IMR-90 (cell line): ENCODE results near the gene ATF7IP2. TPM values are rescaled to one million over a fixed set of nuclear protein-coding genes. Genes with fewer than 3 reads are reported as not detected.

Experiments used
- ATAC-seq: fragments of 200-7000 bp; cut with Tn5 transposase; 2 replicates; pipeline ENCODE4 v1.9.1; 2020; ENCODE audit warnings: low read depth, mild to moderate bottlenecking, moderate library complexity
- BruUV-seq: library from RNA; stranded (reverse); fragments of 400-500 nt; replicated peaks from 2 replicates; lab custom pipeline; 2021; lab: Mats Ljungman, UMichigan
- CTCF ChIA-PET: fragments of 300-600 bp; formaldehyde crosslinking; extraction: SDS; loops from one replicate; lab custom pipeline; 2021; ENCODE audit warnings: antibody characterized with exemption; lab: Yijun Ruan, JAX
- POLR2A ChIA-PET: fragments of 300-600 bp; sonication (Branson Sonifier 250); formaldehyde crosslinking; loops from one replicate; lab custom pipeline; 2022; ENCODE audit warnings: antibody characterized with exemption; ENCODE audit not compliant: unreplicated experiment; lab: Charles Lee
- DNase-seq: peaks from one replicate; pipeline ENCODE4 v3.0.0; 2013
- H2AFZ ChIP-seq: replicated peaks from 2 replicates; pipeline ENCODE3; 2013; ENCODE audit warnings: low read length, mild to moderate bottlenecking; ENCODE audit not compliant: poor library complexity
- H2AK5ac ChIP-seq: 2 replicates; pipeline ENCODE4 v1.6.1; 2013; ENCODE audit warnings: low read depth, low read length, inconsistent platforms
- H2AK9ac ChIP-seq: replicated peaks from 2 replicates; pipeline ENCODE3; 2013; ENCODE audit warnings: mild to moderate bottlenecking, low read depth, low read length, moderate library complexity; ENCODE audit not compliant: poor library complexity
- H2BK120ac ChIP-seq: 2 replicates; pipeline ENCODE4 v1.6.1; 2013; ENCODE audit warnings: low read depth, low read length, inconsistent platforms
- H2BK15ac ChIP-seq: 3 replicates; pipeline ENCODE4 v1.6.1; 2013; ENCODE audit warnings: low read depth, low read length, inconsistent platforms
- H2BK20ac ChIP-seq: 2 replicates; pipeline ENCODE4 v1.6.1; 2013; ENCODE audit warnings: low read depth, mild to moderate bottlenecking, inconsistent platforms, low read length, moderate library complexity
- H2BK5ac ChIP-seq: 2 replicates; pipeline ENCODE4 v1.6.1; 2013; ENCODE audit warnings: mild to moderate bottlenecking, low read depth, low read length, inconsistent platforms; ENCODE audit not compliant: poor library complexity, severe bottlenecking
- H3K14ac ChIP-seq: replicated peaks from 2 replicates; pipeline ENCODE4 v1.6.1; 2013; ENCODE audit warnings: low read depth, low read length, inconsistent platforms
- H3K18ac ChIP-seq: 2 replicates; pipeline ENCODE4 v1.6.1; 2013; ENCODE audit warnings: low read depth, low read length, control low read depth
- H3K23ac ChIP-seq: 2 replicates; pipeline ENCODE4 v1.6.1; 2013; ENCODE audit warnings: low read depth, low read length, inconsistent platforms
- H3K27ac ChIP-seq: 2 replicates; pipeline ENCODE4 v1.5.1; 2013; ENCODE audit warnings: mild to moderate bottlenecking, control low read depth, low read length; ENCODE audit not compliant: insufficient read depth
- H3K27me3 ChIP-seq: 2 replicates; pipeline ENCODE4 v1.6.1; 2013; ENCODE audit warnings: low read length; ENCODE audit not compliant: control insufficient read depth, insufficient read depth
- H3K36me3 ChIP-seq: 2 replicates; pipeline ENCODE4 v1.6.1; 2013; ENCODE audit warnings: low read length, mixed read lengths; ENCODE audit not compliant: control insufficient read depth, insufficient read depth
- H3K4ac ChIP-seq: 2 replicates; pipeline ENCODE4 v1.6.1; 2013; ENCODE audit warnings: low read depth, low read length, inconsistent platforms
- H3K4me1 ChIP-seq: 2 replicates; pipeline ENCODE4 v1.6.1; 2013; ENCODE audit warnings: low read length, mixed read lengths; ENCODE audit not compliant: control insufficient read depth, insufficient read depth
- H3K4me2 ChIP-seq: 2 replicates; pipeline ENCODE4 v1.6.1; 2013; ENCODE audit warnings: low read depth, mild to moderate bottlenecking, control low read depth, low read length, moderate library complexity
- H3K4me3 ChIP-seq: 2 replicates; pipeline ENCODE4 v1.5.1; 2013; ENCODE audit warnings: low read depth, mild to moderate bottlenecking, control low read depth, low read length, moderate library complexity; ENCODE audit not compliant: insufficient read depth
- H3K56ac ChIP-seq: 2 replicates; pipeline ENCODE4 v1.6.1; 2013; ENCODE audit warnings: low read length, inconsistent platforms; ENCODE audit not compliant: insufficient read depth; ENCODE audit errors: extremely low read depth
- H3K79me1 ChIP-seq, 2 experiments: 2 replicates each; pipeline ENCODE4 v1.6.1; 2013; ENCODE audit warnings: low read length in 2 of 2, inconsistent platforms in 1 of 2, low read depth in 1 of 2
- H3K9ac ChIP-seq: 2 replicates; pipeline ENCODE4 v1.6.1; 2013; ENCODE audit warnings: low read depth, low read length, control low read depth
- H3K9me1 ChIP-seq: 2 replicates; pipeline ENCODE4 v1.6.1; 2013; ENCODE audit warnings: low read length, inconsistent platforms; ENCODE audit not compliant: insufficient read depth
- H3K9me3 ChIP-seq: 2 replicates; pipeline ENCODE4 v1.6.1; 2013; ENCODE audit warnings: low read length; ENCODE audit not compliant: control insufficient read depth, insufficient read depth
- H4K20me1 ChIP-seq: 2 replicates; pipeline ENCODE4 v1.6.1; 2013; ENCODE audit warnings: low read length, inconsistent platforms; ENCODE audit not compliant: insufficient read depth
- H4K5ac ChIP-seq: 2 replicates; pipeline ENCODE4 v1.6.1; 2013; ENCODE audit warnings: mild to moderate bottlenecking, low read depth, low read length, control low read depth
- H4K8ac ChIP-seq, 2 experiments: 2 replicates each; pipeline ENCODE4 v1.6.1; 2013; ENCODE audit warnings: low read depth in 2 of 2, low read length in 2 of 2, control low read depth in 1 of 2, inconsistent platforms in 1 of 2
- H4K91ac ChIP-seq: 2 replicates; pipeline ENCODE4 v1.6.1; 2013; ENCODE audit warnings: low read depth, low read length, inconsistent platforms; ENCODE audit not compliant: insufficient read depth
- BHLHE40 ChIP-seq: fragments of 150-350 bp; IDR thresholded peaks from 2 replicates; pipeline ENCODE4 v1.6.1; 2016; ENCODE audit warnings: mild to moderate bottlenecking, low read depth, low read length
- CEBPB ChIP-seq: IDR thresholded peaks from 2 replicates; pipeline ENCODE4 v1.6.1; 2012; ENCODE audit warnings: low read depth, low read length, improper control_type of control experiment
- CHD1 ChIP-seq: IDR thresholded peaks from 2 replicates; pipeline ENCODE4 v1.6.1; 2012; ENCODE audit warnings: low read depth, low read length, improper control_type of control experiment
- ELK1 ChIP-seq: fragments of 150-350 bp; IDR thresholded peaks from 2 replicates; pipeline ENCODE4 v1.6.1; 2016; ENCODE audit warnings: low read depth, mild to moderate bottlenecking, low read length, moderate library complexity, borderline replicate concordance
- FOS ChIP-seq: fragments of 150-350 bp; IDR thresholded peaks from 2 replicates; pipeline ENCODE4 v1.6.1; 2016; ENCODE audit warnings: low read depth, low read length
- MAFK ChIP-seq: IDR thresholded peaks from 2 replicates; pipeline ENCODE4 v1.6.1; 2012; ENCODE audit warnings: low read depth, low read length, improper control_type of control experiment
- MAZ ChIP-seq: IDR thresholded peaks from 2 replicates; pipeline ENCODE4 v1.6.1; 2012; ENCODE audit warnings: low read depth, mild to moderate bottlenecking, low read length, improper control_type of control experiment, moderate library complexity, borderline replicate concordance
- MXI1 ChIP-seq: IDR thresholded peaks from 2 replicates; pipeline ENCODE4 v1.6.1; 2012; ENCODE audit warnings: low read depth, mild to moderate bottlenecking, low read length, moderate library complexity, borderline replicate concordance
- NFE2L2 ChIP-seq: fragments of 150-350 bp; IDR thresholded peaks from 2 replicates; pipeline ENCODE4 v1.6.1; 2016; ENCODE audit warnings: low read depth, mild to moderate bottlenecking, low read length
- POLR2A ChIP-seq: IDR thresholded peaks from 2 replicates; pipeline ENCODE4 v1.6.1; 2012; ENCODE audit warnings: mild to moderate bottlenecking, low read depth, low read length
- RAD21 ChIP-seq: IDR thresholded peaks from 2 replicates; pipeline ENCODE4 v1.6.1; 2012; ENCODE audit warnings: low read length, improper control_type of control experiment
- RCOR1 ChIP-seq: IDR thresholded peaks from 2 replicates; pipeline ENCODE4 v1.6.1; 2012; ENCODE audit warnings: mild to moderate bottlenecking, low read length, improper control_type of control experiment; ENCODE audit not compliant: insufficient replicate concordance
- RFX5 ChIP-seq: IDR thresholded peaks from 2 replicates; pipeline ENCODE4 v1.8.0; 2012; ENCODE audit warnings: low read depth, mild to moderate bottlenecking, low read length, moderate library complexity
- SMC3 ChIP-seq: fragments of 150-350 bp; IDR thresholded peaks from 2 replicates; pipeline ENCODE4 v1.6.1; 2016; ENCODE audit warnings: low read depth, mild to moderate bottlenecking, antibody characterized with exemption, low read length, moderate library complexity
- WGBS, 2 experiments: methylation state at CpG; one replicate each; pipeline versions ENCODE4 v1.1.5 to v1.1.7; 2013; ENCODE audit warnings: missing lambda C conversion rate in 2 of 2; ENCODE audit not compliant: insufficient read length in 1 of 2; ENCODE audit errors: extremely low coverage in 2 of 2; 5-methylcytosine and 5-hydroxymethylcytosine counted together
- dilution Hi-C: fragments of 300-500 bp; cut with HindIII; formaldehyde crosslinking; loops from one replicate; pipeline ENCODE4 v1.14.3; 2018; ENCODE audit warnings: low sequenced_read_pairs; ENCODE audit not compliant: unreplicated experiment
- in situ Hi-C: fragments of 300-500 bp; cut with MboI; formaldehyde crosslinking; loops from 3 replicates; pipeline ENCODE4 v1.14.3; 2019; ENCODE audit warnings: low sequenced_read_pairs, inconsistent platforms, mixed read lengths
- intact Hi-C: fragments of 100-400 bp; cut with micrococcal nuclease; formaldehyde crosslinking; loops from 2 replicates; pipeline ENCODE4 v1.10.0; 2022
- polyA plus RNA-seq, 3 experiments: library from polyadenylated mRNA; depleted of rRNA; stranded (reverse); fragments of >200 nt; gene quantifications; 2 replicates each; pipeline ENCODE4 v1.2.3, GENCODE V29; 2012; ENCODE audit warnings: low replicate concordance in 1 of 3
- total RNA-seq: library from RNA; depleted of rRNA; stranded (reverse); fragments of >200 nt; gene quantifications from 2 replicates; pipeline ENCODE4 v1.2.3, GENCODE V29; 2012
- TF ChIP-seq, protein P1 (sequence below): conservative IDR thresholded peaks from 2 replicates; pipeline ENCODE4 v1.5.1; 2012; ENCODE audit warnings: mild to moderate bottlenecking, low read depth, low read length, improper control_type of control experiment
- TF ChIP-seq, protein P2 (sequence below): fragments of 150-350 bp; IDR thresholded peaks from 2 replicates; pipeline ENCODE4 v1.6.1; 2017; ENCODE audit warnings: mild to moderate bottlenecking, antibody characterized with exemption, low read length, low read depth

ATF7IP2 gene
- total and polyA plus RNA-seq, 2 of the 4 experiments (the other 2 are of a cell fraction): 2.7 to 3.6 TPM

DNA sequence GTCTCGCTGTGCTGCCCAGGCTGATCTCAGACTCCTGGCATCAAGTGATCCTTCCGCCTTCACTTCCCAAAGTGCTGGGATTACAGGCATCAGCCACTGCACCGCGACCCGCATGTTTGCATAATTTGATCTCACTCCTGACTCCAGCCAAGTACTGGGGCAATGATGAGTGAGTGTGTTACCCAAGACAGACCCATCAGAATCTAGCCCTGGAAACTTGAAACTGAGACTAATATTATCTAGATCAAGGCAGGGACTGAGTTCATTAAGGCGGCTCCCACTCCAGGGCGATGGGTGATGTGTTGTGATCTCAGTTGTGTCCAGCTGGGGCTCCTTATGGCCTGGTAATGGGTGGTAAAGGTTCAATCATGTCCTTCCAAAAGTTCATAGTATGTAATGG is 141.1 kb downstream of the ATF7IP2 start:
- no peak for ATAC-seq
- Histone ChIP-seq H2AK5ac (no peak overlapping the region), H4K5ac (no peak overlapping the region), H3K4me1 (no peaks in the 10 kb centered on the region), H3K14ac (no peak overlapping the region), H2BK120ac (no peak overlapping the region), H3K4ac (no peak overlapping the region), H3K36me3 (0 out of 2 replicates have a peak, but pooled peaks cover 1% of the 10 kb centered on the region), H2AFZ (no peak overlapping the region), H3K9ac (no peak overlapping the region), H3K27me3 (no peaks in the 10 kb centered on the region), H2BK15ac (no peak overlapping the region), H3K56ac (no peak overlapping the region), H2BK5ac (no peak overlapping the region), H3K4me2 (no peak overlapping the region), H4K20me1 (no peaks in the 10 kb centered on the region), H3K9me1 (no peaks in the 10 kb centered on the region), H4K8ac (no peak overlapping the region), H2BK20ac (no peak overlapping the region), H3K9me3 (no peaks in the 10 kb centered on the region), H3K23ac (no peak overlapping the region), H4K91ac (no peak overlapping the region), H2AK9ac (no peak overlapping the region), H3K18ac (no peak overlapping the region), H3K79me1 (no peaks in the 10 kb centered on the region), H3K4me3 (no peak overlapping the region), H3K27ac (no peak overlapping the region)
- no peak for DNase-seq
- ChIA-PET POLR2A (no interaction called here), CTCF (no interaction called here)
- in situ Hi-C loops (loop anchor here (10.0 kb wide), 1 partner anchor 388 kb away; no protein-coding TSS in a partner anchor), intact Hi-C loops (no loop called here), dilution Hi-C loops (no loop called here)
- no peak for TF ChIP-seq ELK1
- no peak for TF ChIP-seq CEBPB
- no peak for TF ChIP-seq SMC3
- no peak for TF ChIP-seq RAD21
- no peak for TF ChIP-seq RCOR1
- TF ChIP-seq, protein P1, sequence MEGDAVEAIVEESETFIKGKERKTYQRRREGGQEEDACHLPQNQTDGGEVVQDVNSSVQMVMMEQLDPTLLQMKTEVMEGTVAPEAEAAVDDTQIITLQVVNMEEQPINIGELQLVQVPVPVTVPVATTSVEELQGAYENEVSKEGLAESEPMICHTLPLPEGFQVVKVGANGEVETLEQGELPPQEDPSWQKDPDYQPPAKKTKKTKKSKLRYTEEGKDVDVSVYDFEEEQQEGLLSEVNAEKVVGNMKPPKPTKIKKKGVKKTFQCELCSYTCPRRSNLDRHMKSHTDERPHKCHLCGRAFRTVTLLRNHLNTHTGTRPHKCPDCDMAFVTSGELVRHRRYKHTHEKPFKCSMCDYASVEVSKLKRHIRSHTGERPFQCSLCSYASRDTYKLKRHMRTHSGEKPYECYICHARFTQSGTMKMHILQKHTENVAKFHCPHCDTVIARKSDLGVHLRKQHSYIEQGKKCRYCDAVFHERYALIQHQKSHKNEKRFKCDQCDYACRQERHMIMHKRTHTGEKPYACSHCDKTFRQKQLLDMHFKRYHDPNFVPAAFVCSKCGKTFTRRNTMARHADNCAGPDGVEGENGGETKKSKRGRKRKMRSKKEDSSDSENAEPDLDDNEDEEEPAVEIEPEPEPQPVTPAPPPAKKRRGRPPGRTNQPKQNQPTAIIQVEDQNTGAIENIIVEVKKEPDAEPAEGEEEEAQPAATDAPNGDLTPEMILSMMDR: no peak
- TF ChIP-seq MAFK: no peak
- no peak for TF ChIP-seq MXI1
- TF ChIP-seq MAZ: no peak
- no peak for TF ChIP-seq CHD1
- TF ChIP-seq, protein P2, sequence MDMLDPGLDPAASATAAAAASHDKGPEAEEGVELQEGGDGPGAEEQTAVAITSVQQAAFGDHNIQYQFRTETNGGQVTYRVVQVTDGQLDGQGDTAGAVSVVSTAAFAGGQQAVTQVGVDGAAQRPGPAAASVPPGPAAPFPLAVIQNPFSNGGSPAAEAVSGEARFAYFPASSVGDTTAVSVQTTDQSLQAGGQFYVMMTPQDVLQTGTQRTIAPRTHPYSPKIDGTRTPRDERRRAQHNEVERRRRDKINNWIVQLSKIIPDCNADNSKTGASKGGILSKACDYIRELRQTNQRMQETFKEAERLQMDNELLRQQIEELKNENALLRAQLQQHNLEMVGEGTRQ: no peak
- no peak for TF ChIP-seq BHLHE40
- no peak for TF ChIP-seq POLR2A
- no peak for TF ChIP-seq NFE2L2
- TF ChIP-seq RFX5: no peak
- TF ChIP-seq FOS: no peak
- no TSS peak for BruUV-seq
- no CpG with 5 or more reads among the region's 7 CpGs for WGBS, 2 experiments
